Mesothelial cell of epicardium (in vitro differentiated cells): ENCODE measurements around the gene NFATC1. TPM values are rescaled to one million over a fixed set of nuclear protein-coding genes. Genes with fewer than 3 reads are reported as not detected.
A peak's percentile ranks its signal among the peaks of the same experiment; 100 is the strongest.
"Not testable (repeated sequence)": the region's sequence is repeated elsewhere in the genome, so short reads cannot be mapped to it uniquely, and the experiment has no call there.

ENCODE experiments used
- DNase-seq, 2 experiments: peaks; one replicate each; pipeline ENCODE4 v3.0.0; 2021; ENCODE audit warnings: low spot score in 2 of 2; ENCODE audit not compliant: unreplicated experiment in 2 of 2
- H3K27ac Mint-ChIP-seq: 2 replicates; pipeline ENCODE4 v1.8.0; 2021; ENCODE audit warnings: mixed read lengths
- H3K27me3 Mint-ChIP-seq: 2 replicates; pipeline ENCODE4 v1.8.0; 2021; ENCODE audit warnings: low read depth, mixed read lengths
- H3K36me3 Mint-ChIP-seq: 2 replicates; pipeline ENCODE4 v1.8.0; 2021; ENCODE audit warnings: mixed read lengths
- H3K4me1 Mint-ChIP-seq: 2 replicates; pipeline ENCODE4 v1.8.0; 2021; ENCODE audit warnings: mixed read lengths
- H3K4me3 Mint-ChIP-seq: 2 replicates; pipeline ENCODE4 v1.8.0; 2021; ENCODE audit warnings: mild to moderate bottlenecking, moderate library complexity, mixed read lengths
- H3K9me3 Mint-ChIP-seq: 2 replicates; pipeline ENCODE4 v1.8.0; 2021; ENCODE audit warnings: mixed read lengths
- total RNA-seq: library from RNA; stranded (reverse); gene quantifications from 3 replicates; pipeline ENCODE4 v1.2.1, GENCODE V29; 2021
- TF ChIP-seq, protein P1 (sequence below): fragments of 200-600 bp; sonication (generic); IDR thresholded peaks from one replicate; pipeline ENCODE4 v1.5.0; 2021; ENCODE audit warnings: antibody characterized with exemption; ENCODE audit not compliant: unreplicated experiment

Gene NFATC1
- total RNA-seq, 1 donor from 2014 or later: 13.4 TPM

DNA sequence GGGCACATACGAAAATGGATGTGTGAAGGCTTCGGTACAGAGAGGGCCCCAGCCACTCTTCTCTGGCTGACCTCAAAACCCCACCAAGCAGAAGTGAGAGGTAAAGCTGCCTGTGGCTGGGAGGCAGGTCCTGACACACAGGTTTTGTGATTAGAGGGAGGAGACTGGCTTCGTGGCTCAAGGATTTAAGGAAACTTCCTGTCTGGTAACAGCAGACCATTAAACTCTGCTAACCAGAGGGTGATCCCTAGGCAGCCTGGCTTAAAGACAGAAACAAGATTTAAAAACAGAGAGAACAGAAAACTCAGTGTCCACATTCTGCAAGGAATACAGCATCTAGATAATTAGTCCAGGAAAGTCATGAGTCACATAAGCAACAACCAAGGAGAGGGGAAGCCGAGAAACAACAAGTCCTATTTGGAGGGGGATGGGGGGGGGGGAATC lies 101.9 kb downstream of the NFATC1 start:
- TF ChIP-seq, protein P1, sequence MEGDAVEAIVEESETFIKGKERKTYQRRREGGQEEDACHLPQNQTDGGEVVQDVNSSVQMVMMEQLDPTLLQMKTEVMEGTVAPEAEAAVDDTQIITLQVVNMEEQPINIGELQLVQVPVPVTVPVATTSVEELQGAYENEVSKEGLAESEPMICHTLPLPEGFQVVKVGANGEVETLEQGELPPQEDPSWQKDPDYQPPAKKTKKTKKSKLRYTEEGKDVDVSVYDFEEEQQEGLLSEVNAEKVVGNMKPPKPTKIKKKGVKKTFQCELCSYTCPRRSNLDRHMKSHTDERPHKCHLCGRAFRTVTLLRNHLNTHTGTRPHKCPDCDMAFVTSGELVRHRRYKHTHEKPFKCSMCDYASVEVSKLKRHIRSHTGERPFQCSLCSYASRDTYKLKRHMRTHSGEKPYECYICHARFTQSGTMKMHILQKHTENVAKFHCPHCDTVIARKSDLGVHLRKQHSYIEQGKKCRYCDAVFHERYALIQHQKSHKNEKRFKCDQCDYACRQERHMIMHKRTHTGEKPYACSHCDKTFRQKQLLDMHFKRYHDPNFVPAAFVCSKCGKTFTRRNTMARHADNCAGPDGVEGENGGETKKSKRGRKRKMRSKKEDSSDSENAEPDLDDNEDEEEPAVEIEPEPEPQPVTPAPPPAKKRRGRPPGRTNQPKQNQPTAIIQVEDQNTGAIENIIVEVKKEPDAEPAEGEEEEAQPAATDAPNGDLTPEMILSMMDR: no peak

GRCh38 chr18:79498662-79499061 lies 102.9 kb downstream of the NFATC1 start:
- TF ChIP-seq, protein P1: no peak
- H3K4me1 Mint-ChIP-seq: peaks cover 16% of the 10 kb centered on the region
- H3K9me3 Mint-ChIP-seq: peaks cover 39% of the 10 kb centered on the region
- DNase-seq: no peak
- H3K36me3 Mint-ChIP-seq: peaks cover 9% of the 10 kb centered on the region
- no peaks in the 10 kb centered on the region for H3K27me3 Mint-ChIP-seq
- no peak overlapping the region for H3K4me3 Mint-ChIP-seq
- no peak overlapping the region for H3K27ac Mint-ChIP-seq

More for the DNA sequence above, 101.9 kb downstream of the NFATC1 start:
- peak overlapping the region; percentile 86 for H3K27ac Mint-ChIP-seq
- peaks cover 9% of the 10 kb centered on the region for H3K36me3 Mint-ChIP-seq
- H3K4me3 Mint-ChIP-seq: no peak overlapping the region
- peaks cover 39% of the 10 kb centered on the region for H3K9me3 Mint-ChIP-seq
- H3K27me3 Mint-ChIP-seq: no peaks in the 10 kb centered on the region
- H3K4me1 Mint-ChIP-seq: peaks cover 16% of the 10 kb centered on the region
- DNase-seq: no peak

DNA sequence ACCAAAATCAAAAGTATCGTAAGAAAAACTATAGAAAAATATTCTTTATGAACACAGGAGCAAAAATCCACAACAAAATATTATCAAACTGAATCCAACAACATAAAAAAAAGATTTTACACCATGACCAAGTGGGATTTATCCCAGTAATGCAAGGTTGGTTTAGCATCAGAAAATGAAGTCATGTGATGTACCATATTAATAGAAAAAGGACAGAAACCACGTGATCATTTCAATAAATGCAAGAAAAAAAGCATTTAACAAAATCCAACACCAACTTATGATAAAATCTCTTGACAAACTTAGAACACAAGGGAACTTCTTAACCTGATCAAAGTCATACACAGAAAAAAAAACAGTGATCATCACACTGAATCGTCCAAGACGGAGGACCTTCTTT lies 105.3 kb downstream of the NFATC1 start:
- Mint-ChIP-seq H3K27me3 (no peaks in the 10 kb centered on the region), H3K36me3 (peaks cover 9% of the 10 kb centered on the region), H3K4me1 (peaks cover 20% of the 10 kb centered on the region), H3K27ac (no peak overlapping the region), H3K4me3 (no peak overlapping the region), H3K9me3 (peaks cover 39% of the 10 kb centered on the region)
- TF ChIP-seq, protein P1: no peak
- DNase-seq: no peak

DNA sequence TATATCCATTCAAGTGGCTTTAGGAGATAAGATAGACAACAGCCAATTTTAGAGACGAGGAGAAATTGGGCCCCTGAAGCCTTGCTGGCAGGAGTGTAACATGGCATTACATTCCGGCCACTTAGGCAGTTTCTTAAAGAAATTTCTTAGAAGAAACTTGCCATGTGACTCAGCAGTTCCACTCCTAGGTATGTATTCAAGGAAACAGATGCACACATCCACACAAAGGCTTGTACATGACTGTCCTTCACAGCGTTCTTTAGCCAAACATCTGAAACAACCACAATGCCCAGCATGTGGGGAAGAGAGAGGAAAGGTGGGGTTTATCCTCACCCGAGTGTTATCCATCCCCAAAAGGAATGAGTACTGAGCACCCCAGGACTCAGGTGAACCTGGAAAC lies 107.1 kb downstream of the NFATC1 start:
- DNase-seq: no peak
- Mint-ChIP-seq H3K9me3 (peaks cover 31% of the 10 kb centered on the region), H3K4me1 (peaks cover 21% of the 10 kb centered on the region), H3K27ac (no peak overlapping the region), H3K27me3 (no peaks in the 10 kb centered on the region), H3K36me3 (peaks cover 5% of the 10 kb centered on the region), H3K4me3 (no peak overlapping the region)
- TF ChIP-seq, protein P1: no peak

GRCh38 chr18:79503406-79503805 lies 107.7 kb downstream of the NFATC1 start:
- TF ChIP-seq, protein P1: no peak
- Mint-ChIP-seq H3K27ac (no peak overlapping the region), H3K4me1 (peaks cover 25% of the 10 kb centered on the region), H3K36me3 (peaks cover 3% of the 10 kb centered on the region), H3K27me3 (peaks cover 4% of the 10 kb centered on the region), H3K4me3 (no peak overlapping the region), H3K9me3 (peaks cover 25% of the 10 kb centered on the region)
- no peak for DNase-seq

DNA sequence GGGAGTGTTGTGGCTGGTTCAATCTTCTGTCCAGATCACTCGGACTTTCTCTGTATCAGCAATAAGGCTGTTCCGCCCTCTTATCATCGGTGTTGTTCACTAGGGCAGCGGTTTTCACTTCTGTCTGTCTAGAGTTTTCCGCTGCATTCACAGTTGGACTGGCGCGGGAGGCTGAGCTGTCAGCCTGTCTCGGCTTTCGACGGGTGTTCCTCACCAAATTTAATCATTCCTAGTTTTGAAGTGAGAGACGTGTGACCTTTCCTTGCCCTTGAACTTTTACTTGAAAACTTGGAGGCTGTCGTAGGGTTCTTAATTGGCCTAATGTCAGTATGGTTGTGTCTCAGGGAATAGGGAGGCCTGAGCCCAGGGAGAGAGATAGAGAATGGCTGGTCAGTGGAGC lies 108.3 kb downstream of the NFATC1 start:
- Mint-ChIP-seq H3K9me3 (peaks cover 19% of the 10 kb centered on the region), H3K36me3 (peaks cover 1% of the 10 kb centered on the region), H3K27me3 (peaks cover 6% of the 10 kb centered on the region), H3K27ac (no peak overlapping the region), H3K4me3 (no peak overlapping the region), H3K4me1 (peaks cover 28% of the 10 kb centered on the region)
- DNase-seq: no peak
- TF ChIP-seq, protein P1: no peak

DNA sequence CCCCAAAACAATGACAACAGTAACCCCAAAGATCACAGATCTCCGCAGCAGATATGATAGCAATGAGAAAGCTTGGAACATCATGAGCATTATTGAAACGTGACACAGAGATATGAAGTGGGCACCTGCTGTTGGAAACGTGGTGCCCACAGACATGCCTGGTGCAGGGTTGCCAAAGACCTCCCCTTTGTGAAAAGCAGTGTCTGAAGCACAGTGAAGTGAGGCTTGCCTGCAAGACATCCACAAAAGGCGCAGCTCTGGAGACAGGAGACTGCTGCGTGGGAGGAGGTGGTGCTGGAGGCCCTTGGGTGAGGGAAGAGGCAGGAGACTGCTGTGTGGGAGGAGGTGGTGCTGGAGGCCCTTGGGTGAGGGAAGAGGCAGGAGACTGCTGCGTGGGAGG lies 108.8 kb downstream of the NFATC1 start:
- peaks cover 14% of the 10 kb centered on the region for H3K9me3 Mint-ChIP-seq
- H3K27ac Mint-ChIP-seq, DNase-seq, H3K27me3 Mint-ChIP-seq, H3K36me3 Mint-ChIP-seq, H3K4me3 Mint-ChIP-seq: not testable (repeated sequence)
- peaks cover 28% of the 10 kb centered on the region for H3K4me1 Mint-ChIP-seq

DNA sequence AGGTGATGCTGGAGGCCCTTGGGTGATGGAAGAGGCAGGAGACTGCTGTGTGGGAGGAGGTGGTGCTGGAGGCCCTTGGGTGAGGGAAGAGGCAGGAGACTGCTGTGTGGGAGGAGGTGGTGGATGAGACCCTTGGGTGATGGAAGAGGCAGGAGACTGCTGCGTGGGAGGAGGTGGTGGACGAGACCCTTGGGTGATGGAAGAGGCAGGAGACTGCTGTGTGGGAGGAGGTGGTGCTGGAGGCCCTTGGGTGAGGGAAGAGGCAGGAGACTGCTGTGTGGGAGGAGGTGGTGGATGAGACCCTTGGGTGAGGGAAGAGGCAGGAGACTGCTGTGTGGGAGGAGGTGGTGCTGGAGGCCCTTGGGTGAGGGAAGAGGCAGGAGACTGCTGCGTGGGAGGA lies 109.7 kb downstream of the NFATC1 start:
- not testable (repeated sequence) for H3K9me3 Mint-ChIP-seq, H3K36me3 Mint-ChIP-seq, H3K4me3 Mint-ChIP-seq, H3K27me3 Mint-ChIP-seq, H3K27ac Mint-ChIP-seq, DNase-seq
- H3K4me1 Mint-ChIP-seq: peaks cover 30% of the 10 kb centered on the region
